ENCODE data around the gene STAT5B. TPM values are rescaled to one million over a fixed set of nuclear protein-coding genes. Genes with fewer than 3 reads are reported as not detected.

STAT5B gene
- total RNA-seq, 1 experiment from 2014 or later, result 7.1 TPM

- no peaks in the 10 kb centered on the region for H3K36me3 ChIP-seq (ENCODE audit: control insufficient read depth in 1 of 2, insufficient read depth in 2 of 2, low read length in 2 of 2)
- H3K79me2 ChIP-seq (ENCODE audit: insufficient read depth, low read length), result peaks cover 49% of the 10 kb centered on the region
- H3K9me2 ChIP-seq (ENCODE audit: insufficient read depth), result no peaks in the 10 kb centered on the region
- POLR2A ChIA-PET, result no interaction called here
- H3K27me3 ChIP-seq (ENCODE audit: insufficient read depth, low read length), result 0 out of 2 replicates have a peak, but pooled peaks cover 5% of the 10 kb centered on the region
- no TSS peak for BruUV-seq (replicated peaks)
- ATAC-seq, result no peak
- no peak overlapping the region for H3K27ac ChIP-seq (ENCODE audit: low read depth, low read length)
- TF ChIP-seq YY1 (IDR thresholded peaks at IDR 0.05; ENCODE audit: extremely low read depth, insufficient replicate concordance, low read depth, low read length) (no peak), FOSL1 (IDR thresholded peaks at IDR 0.05; ENCODE audit: low read depth) (no peak), SRF (IDR thresholded peaks at IDR 0.05; ENCODE audit: low read depth) (no peak), ZBTB33 (IDR thresholded peaks at IDR 0.05; ENCODE audit: extremely low read depth, insufficient replicate concordance, low read length) (no peak), ZNF274 (IDR thresholded peaks at IDR 0.05; ENCODE audit: low read depth, low read length) (no peak), SIN3A (IDR thresholded peaks at IDR 0.05; ENCODE audit: low read depth) (no peak), ZFX (IDR thresholded peaks at IDR 0.05) (no peak), TCF7L2 (IDR thresholded peaks at IDR 0.05; ENCODE audit: borderline replicate concordance, extremely low read depth, insufficient read depth, insufficient read length) (no peak), CBX3 (IDR thresholded peaks at IDR 0.05; ENCODE audit: low read depth) (no peak), RAD21 (IDR thresholded peaks at IDR 0.05; ENCODE audit: low read depth) (no peak), CEBPB (IDR thresholded peaks at IDR 0.05; ENCODE audit: low read depth) (no peak), JUND (IDR thresholded peaks at IDR 0.05) (no peak)
- TF ChIP-seq, protein P1, sequence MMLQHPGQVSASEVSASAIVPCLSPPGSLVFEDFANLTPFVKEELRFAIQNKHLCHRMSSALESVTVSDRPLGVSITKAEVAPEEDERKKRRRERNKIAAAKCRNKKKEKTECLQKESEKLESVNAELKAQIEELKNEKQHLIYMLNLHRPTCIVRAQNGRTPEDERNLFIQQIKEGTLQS (IDR thresholded peaks at IDR 0.05), result no peak
- TF ChIP-seq, protein P2, sequence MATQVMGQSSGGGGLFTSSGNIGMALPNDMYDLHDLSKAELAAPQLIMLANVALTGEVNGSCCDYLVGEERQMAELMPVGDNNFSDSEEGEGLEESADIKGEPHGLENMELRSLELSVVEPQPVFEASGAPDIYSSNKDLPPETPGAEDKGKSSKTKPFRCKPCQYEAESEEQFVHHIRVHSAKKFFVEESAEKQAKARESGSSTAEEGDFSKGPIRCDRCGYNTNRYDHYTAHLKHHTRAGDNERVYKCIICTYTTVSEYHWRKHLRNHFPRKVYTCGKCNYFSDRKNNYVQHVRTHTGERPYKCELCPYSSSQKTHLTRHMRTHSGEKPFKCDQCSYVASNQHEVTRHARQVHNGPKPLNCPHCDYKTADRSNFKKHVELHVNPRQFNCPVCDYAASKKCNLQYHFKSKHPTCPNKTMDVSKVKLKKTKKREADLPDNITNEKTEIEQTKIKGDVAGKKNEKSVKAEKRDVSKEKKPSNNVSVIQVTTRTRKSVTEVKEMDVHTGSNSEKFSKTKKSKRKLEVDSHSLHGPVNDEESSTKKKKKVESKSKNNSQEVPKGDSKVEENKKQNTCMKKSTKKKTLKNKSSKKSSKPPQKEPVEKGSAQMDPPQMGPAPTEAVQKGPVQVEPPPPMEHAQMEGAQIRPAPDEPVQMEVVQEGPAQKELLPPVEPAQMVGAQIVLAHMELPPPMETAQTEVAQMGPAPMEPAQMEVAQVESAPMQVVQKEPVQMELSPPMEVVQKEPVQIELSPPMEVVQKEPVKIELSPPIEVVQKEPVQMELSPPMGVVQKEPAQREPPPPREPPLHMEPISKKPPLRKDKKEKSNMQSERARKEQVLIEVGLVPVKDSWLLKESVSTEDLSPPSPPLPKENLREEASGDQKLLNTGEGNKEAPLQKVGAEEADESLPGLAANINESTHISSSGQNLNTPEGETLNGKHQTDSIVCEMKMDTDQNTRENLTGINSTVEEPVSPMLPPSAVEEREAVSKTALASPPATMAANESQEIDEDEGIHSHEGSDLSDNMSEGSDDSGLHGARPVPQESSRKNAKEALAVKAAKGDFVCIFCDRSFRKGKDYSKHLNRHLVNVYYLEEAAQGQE (IDR thresholded peaks at IDR 0.05; ENCODE audit: low read depth), result no peak
- H2AFZ ChIP-seq (ENCODE audit: low read depth, low read length, poor library complexity, severe bottlenecking), result no peak overlapping the region
- no peak overlapping the region for H3K9ac ChIP-seq (ENCODE audit: low read length)
- H3K4me3 ChIP-seq (replicated peaks in 1 of 2; ENCODE audit: low read depth in 1 of 2, low read length in 2 of 2), result no peak overlapping the region
- peaks cover 13 to 20% of the 10 kb centered on the region in 2 experiments for H3K4me1 ChIP-seq (ENCODE audit: control insufficient read depth in 1 of 2, insufficient read depth in 2 of 2, low read length in 2 of 2)
- H4K20me1 ChIP-seq (ENCODE audit: insufficient read depth), result no peaks in the 10 kb centered on the region
- intact Hi-C loops (cut with micrococcal nuclease), result no loop called here
- no peak overlapping the region for H3K4me2 ChIP-seq (ENCODE audit: low read length)
- CTCF ChIA-PET, result no interaction called here
- DNase-seq (ENCODE audit: low read depth, low spot score), result no peak
- RAD21 ChIA-PET (ENCODE audit: low non-redundant PET in 1 of 2, low total read pairs in 2 of 2, uncharacterized antibody in 2 of 2, unreplicated experiment in 2 of 2), result no interaction called here
- H3K9me3 ChIP-seq (ENCODE audit: control insufficient read depth in 1 of 2, insufficient read depth in 1 of 2, low read depth in 1 of 2, low read length in 2 of 2), result no peaks in the 10 kb centered on the region
Measured at GRCh38 chr17:42273474-42274252, 2.5 kb downstream of the STAT5B start.

All from HCT116 (cell line).